Right lung (tissue), 10 donors: ENCODE data around the gene EID2. TPM values are rescaled to one million over a fixed set of nuclear protein-coding genes. Genes with fewer than 3 reads are reported as not detected.

Experiments
- DNase-seq, 2 donors: peaks; one replicate each; pipeline ENCODE4 v3.0.0-alpha.2; 2013
- long read RNA-seq, 8 donors: transcript quantifications; one replicate each; lab custom pipeline, GENCODE V29; 2026
- polyA plus RNA-seq, 5 donors: library from polyadenylated mRNA; unstranded; fragments of 120-200 nt; gene quantifications; one replicate each; pipeline versions ENCODE4 v1.2.1 to v1.2.3, GENCODE V29; 2013; ENCODE audit warnings: inconsistent platforms in 1 of 5, low replicate concordance in 1 of 5; ENCODE audit not compliant: insufficient read length in 5 of 5, insufficient read depth in 1 of 5

Gene EID2, protein sequence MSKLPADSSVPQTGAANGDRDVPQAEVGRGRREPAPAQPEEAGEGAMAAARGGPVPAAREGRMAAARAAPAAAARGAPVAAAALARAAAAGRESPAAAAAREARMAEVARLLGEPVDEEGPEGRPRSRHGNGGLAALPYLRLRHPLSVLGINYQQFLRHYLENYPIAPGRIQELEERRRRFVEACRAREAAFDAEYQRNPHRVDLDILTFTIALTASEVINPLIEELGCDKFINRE
- 10 to 100 TPM; 11.7 to 17.9 (median 15.9) TPM for polyA plus RNA-seq
- long read RNA-seq, donor 1, transcript EID2-201 (1 exons, 1,629 nt), result major isoform, 35 of 35 reads
- long read RNA-seq, donor 1, partial matches to known transcripts, result 0 of 35 reads
- long read RNA-seq, donor 1, other reads (novel, unspliced or antisense), result 0 of 35 reads
- long read RNA-seq, donor 2, transcript EID2-201 (1 exons, 1,629 nt), result major isoform, 18 of 18 reads
- long read RNA-seq, donor 2, partial matches to known transcripts, result 0 of 18 reads
- long read RNA-seq, donor 2, other reads (novel, unspliced or antisense), result 0 of 18 reads
- long read RNA-seq, donor 3, transcript EID2-201 (1 exons, 1,629 nt), result major isoform, 20 of 20 reads
- long read RNA-seq, donor 3, partial matches to known transcripts, result 0 of 20 reads
- long read RNA-seq, donor 3, other reads (novel, unspliced or antisense), result 0 of 20 reads
- long read RNA-seq, donor 4, transcript EID2-201 (1 exons, 1,629 nt), result major isoform, 13 of 13 reads
- long read RNA-seq, donor 4, partial matches to known transcripts, result 0 of 13 reads
- long read RNA-seq, donor 4, other reads (novel, unspliced or antisense), result 0 of 13 reads
- long read RNA-seq, donor 5, transcript EID2-201 (1 exons, 1,629 nt), result major isoform, 20 of 20 reads
- long read RNA-seq, donor 5, partial matches to known transcripts, result 0 of 20 reads
- long read RNA-seq, donor 5, other reads (novel, unspliced or antisense), result 0 of 20 reads
- long read RNA-seq, donor 6, transcript EID2-201 (1 exons, 1,629 nt), result major isoform, 26 of 26 reads
- long read RNA-seq, donor 6, partial matches to known transcripts, result 0 of 26 reads
- long read RNA-seq, donor 6, other reads (novel, unspliced or antisense), result 0 of 26 reads
- long read RNA-seq, donor 7, transcript EID2-201 (1 exons, 1,629 nt), result major isoform, 13 of 13 reads
- long read RNA-seq, donor 7, partial matches to known transcripts, result 0 of 13 reads
- long read RNA-seq, donor 7, other reads (novel, unspliced or antisense), result 0 of 13 reads
- long read RNA-seq, donor 8, transcript EID2-201 (1 exons, 1,629 nt), result major isoform, 12 of 12 reads
- long read RNA-seq, donor 8, partial matches to known transcripts, result 0 of 12 reads
- long read RNA-seq, donor 8, other reads (novel, unspliced or antisense), result 0 of 12 reads

DNA sequence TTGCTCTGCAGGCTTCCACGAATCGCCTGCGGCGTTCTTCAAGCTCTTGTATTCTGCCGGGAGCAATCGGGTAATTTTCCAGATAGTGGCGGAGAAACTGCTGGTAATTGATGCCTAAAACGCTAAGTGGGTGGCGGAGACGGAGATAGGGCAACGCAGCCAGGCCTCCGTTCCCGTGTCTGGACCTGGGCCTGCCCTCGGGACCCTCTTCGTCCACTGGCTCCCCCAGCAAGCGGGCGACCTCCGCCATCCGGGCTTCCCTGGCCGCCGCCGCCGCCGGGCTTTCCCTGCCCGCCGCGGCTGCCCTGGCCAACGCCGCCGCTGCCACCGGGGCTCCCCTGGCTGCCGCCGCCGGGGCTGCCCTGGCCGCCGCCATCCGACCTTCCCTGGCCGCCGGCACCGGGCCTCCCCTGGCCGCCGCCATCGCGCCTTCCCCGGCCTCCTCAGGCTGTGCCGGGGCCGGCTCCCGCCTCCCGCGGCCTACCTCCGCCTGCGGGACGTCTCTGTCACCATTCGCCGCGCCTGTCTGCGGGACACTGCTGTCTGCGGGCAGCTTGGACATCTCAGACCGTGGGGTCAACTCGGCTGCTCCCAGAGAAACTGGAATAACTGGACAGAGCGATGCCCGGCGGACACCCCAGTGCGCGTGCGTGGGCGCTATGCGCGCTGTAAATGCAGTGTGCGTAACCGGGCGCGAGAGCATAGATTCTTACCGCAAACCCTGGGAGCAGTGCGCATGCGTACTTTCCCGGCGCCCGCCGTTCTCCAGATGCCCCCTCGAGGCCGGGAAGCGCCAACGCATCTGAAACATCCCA is at the start of gene EID2:
Gene EID2, minus strand, starts transcription at position 644 of the 815 bp plus-strand sequence. Its CDS starts 82 bp downstream, at position 562.
- peak; percentile 95 to 96 for DNase-seq

DNA sequence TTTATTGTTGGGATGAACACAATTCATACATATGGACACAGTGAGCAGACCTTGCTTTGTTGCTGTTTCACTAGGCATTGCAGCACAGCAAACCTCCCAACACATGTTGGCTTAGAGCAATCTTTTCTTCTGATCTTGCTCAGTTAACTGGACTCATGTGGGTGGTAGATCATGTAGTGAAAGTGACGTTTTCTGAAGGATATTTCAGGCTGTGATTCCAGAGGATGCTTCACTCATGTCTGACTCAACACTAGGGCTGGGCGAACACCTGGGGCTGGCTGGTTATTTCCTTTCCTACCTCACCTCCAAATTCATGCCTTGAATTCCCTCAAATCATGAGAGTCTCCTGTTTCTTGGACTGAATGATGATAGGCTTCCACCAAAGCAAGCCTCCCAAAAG is 48.1 kb upstream of the EID2 start:
- no peak for DNase-seq

DNA sequence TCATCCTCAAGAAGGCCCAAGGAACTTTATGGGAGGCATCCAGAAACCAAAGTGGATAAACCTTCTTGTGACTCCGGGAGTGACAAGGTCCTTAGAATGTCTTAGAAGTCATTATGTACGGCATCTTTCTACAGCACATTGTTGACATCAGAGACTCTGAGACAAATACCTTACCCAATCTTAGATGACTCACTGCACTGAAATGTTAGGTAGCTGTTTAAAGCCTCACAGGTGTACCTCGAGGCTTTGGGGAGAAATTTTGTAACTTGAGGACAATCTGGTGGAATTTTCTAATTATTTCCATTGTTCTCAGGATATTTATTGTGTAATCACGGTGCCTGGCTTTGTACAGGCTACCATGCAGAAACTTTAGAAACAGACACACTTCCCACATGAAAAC is 47.5 kb upstream of the EID2 start:
- DNase-seq, result no peak

DNA sequence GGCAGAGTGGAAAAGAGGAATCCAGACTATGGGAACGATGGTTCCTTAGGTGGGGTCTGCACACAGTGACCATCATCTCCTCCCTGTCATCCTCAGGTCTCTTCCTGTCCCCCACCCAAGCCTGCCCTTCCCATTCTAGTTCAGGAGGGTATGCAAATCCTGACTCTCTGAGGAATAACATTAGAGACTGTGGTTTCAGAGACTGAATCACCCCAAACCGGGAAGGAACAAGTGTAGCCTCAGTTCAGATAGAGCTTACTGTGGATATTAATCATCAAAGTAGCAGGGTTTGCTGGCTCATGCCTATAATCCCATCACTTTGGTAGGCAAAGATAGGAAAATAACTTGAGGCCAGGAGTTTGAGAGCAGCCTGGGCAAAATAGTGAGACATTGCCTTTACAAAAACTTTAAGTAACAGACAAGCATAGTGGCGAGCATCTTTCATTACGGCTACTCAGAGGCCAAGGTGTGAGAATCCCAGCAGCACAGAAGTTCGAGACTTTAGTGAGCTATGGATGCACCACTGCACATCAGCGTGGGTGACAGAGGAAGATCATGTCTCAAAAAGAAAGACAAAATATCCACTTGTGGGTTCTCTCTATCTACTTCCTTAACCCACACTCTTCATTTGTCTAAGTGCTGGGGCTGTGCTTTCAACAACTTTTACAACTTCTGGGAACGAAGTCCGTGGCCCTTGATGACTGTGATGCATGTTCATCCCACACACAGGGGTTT is 43.1 kb upstream of the EID2 start:
- DNase-seq, result no peak

DNA sequence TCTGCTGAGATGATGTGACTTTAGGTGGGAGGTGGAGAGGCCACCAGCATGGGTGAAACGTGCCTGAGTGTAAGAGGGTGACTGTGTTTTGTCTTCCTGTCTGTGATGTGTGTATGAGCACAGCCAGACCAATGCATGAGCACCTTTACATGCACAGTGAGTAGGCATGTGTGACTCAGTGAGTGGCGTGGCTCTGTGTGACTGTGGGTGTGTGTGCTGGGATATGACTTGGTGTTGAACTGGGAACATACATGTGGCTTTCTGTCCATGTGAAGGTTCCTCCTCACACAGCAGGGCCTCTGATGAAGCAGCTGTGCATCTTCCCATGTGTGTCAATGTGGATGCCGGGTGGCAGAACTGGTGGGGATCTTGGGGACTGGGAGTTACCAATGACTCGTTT is 42.5 kb upstream of the EID2 start:
- no peak for DNase-seq

DNA sequence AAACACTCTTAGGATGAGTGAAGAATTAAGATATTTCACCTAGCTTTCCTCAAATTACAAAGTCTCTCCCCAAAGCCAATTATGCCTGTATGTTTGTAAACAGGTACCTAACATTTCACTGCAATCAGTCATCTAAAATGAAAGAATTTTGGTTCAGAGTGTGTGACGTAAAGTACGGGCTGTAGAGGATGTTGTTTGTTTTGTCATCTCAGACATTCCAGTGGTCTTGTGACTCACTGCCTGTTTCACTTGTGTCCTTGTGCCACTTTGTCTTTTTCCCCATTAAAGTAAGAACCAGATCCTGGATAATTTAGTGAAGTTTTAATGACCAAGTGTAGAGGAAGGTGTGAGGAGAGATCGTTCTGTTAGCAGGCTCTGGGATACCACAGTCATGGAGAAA is 28.6 kb upstream of the EID2 start:
- DNase-seq, result no peak

DNA sequence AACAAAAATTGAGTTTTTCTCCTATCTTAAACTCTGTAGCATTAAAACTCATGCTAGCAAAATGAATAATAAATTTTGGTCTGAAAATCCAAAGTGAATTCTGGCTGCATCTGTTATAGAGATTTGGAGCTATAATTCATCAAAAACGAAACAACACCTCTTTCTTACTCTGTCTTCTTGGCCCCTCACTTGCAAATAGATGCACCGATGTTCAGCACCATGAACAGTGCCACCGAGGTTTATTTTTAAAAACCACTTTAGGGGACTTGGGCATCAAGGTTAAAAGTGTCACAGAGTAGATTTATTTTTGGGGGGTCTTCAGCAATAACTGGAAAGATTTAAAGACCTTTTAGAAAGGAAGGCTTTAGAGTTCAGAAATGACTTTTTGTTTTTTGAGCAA is 26.1 kb upstream of the EID2 start:
- no peak for DNase-seq

DNA sequence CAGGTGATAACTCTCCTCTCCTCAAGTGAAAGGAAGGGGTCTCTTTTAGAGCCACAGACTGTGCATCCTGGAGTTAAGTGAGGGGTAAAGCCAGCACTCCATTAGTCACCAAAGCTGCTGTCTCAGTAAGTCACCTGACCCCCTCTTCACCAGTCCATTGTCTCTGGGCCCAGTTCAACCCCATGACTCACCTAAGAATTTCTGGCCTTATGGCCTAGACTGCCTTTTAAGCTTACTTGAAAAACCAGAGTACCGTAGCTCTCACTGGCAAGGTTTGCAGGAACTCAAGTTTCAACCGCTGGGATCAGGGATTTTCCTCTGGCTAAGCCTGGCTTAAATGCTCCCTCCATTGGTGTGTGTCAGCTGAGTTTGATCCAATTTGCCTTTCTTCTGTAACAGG is 23.4 kb upstream of the EID2 start:
- DNase-seq, result no peak

DNA sequence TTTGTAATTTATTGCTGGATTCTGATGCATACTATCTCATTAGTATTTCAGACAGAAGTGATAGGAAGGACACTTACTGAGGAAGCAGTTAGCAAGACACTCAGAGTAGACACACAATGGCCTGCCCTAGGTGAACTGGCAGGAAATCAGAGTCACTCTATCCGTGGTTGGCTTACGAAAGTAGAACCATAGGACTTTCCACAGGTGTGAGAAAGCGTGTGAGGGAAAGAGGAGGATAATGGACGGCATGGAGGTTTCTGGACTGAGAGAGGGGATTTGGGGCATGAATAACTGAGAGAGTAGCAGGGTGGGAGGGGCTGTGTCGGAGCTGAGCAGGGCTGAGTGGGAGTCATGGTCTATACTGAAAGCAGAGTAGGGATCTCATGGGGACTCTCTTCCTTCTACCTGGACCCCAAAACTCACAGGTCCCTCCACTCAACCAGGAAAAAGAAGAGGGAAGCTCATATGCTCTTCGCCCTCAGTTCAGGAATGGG is 18.7 kb upstream of the EID2 start:
- DNase-seq, result no peak

DNA sequence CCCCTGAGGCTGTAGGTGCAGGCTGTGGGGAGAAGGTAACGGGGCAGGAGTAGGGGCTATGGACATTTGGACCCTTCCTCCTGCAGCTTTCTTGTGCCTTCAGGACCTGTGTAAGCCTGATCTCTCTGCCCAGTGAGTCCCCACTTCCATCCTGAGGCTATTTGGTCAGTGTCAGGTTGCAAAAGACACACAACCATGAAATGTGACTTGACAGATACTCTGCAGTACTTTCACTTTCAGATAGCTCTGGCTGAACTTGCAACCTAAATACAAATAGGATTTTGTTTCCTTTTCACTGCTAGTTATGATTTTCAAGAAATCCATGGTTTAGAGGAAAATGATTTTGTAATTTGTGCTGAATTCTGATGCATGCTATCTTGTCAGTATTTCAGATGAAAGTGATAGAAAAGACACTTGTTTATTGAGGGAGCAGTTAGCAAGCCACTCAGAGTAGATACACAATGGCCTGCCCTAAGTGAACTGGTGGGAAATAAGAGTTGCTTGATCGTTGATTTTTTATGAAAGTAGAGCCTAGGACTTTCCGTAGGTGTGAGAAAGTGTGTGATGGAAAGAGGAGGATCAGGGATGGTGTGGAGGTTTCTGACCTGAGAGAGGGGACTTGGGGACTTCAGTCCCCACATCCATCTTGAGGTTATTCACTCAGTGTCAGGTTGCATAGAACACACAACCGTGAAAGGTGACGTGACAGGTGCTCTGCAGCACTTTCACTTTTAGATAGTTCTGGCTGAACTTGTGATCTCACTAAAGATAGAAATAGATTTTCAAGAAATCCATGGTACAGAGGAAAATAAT is 18.1 kb upstream of the EID2 start:
- no peak for DNase-seq

DNA sequence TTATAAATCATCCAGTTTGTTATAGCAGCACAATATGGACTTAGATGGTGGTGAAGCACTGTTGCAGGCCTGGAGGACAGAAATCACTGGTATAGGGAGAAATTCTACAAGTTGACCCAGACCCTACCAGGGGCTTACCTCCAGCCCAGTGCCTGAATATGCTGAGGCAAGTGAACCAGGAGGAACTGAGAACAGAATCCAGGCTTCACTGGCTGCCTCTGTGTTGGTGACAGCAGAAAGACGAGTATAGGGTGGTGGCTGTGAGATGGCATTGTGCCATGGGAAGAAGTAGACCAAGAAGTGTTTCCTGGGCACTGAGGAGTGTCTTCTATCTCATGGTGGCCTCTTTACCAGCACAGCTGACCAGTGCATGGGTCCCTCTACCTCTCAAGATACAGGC is 15.9 kb upstream of the EID2 start:
- DNase-seq, result no peak

DNA sequence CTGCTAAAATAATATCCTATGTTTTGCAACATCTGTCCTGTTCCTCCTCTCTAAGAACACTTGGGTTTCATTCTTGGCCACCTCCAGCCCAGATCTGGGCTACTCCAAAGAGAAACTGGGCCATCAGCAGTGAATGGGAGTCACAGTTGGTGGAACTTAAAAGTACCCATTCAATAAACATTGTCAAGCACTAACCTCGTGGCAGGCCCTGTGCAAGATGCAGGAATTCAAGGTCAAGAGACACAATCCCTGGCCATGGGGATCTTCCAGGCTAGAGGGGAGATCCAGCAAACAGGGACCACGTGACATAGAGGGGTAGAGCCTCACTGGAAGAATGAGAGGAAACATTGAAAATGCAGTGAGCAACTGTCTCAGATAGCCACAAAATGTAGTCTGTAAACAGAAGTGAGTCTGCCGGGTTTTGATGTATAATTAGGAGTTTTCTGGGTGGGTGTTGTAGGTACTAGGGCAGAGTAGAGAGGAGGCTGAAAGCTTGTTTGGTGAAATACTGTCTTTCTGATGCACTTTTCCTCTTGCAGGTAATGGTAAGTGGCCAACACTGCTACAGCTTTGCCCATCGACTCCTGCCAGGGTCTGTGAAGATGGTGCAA is 14.8 kb upstream of the EID2 start:
- DNase-seq, result no peak

DNA sequence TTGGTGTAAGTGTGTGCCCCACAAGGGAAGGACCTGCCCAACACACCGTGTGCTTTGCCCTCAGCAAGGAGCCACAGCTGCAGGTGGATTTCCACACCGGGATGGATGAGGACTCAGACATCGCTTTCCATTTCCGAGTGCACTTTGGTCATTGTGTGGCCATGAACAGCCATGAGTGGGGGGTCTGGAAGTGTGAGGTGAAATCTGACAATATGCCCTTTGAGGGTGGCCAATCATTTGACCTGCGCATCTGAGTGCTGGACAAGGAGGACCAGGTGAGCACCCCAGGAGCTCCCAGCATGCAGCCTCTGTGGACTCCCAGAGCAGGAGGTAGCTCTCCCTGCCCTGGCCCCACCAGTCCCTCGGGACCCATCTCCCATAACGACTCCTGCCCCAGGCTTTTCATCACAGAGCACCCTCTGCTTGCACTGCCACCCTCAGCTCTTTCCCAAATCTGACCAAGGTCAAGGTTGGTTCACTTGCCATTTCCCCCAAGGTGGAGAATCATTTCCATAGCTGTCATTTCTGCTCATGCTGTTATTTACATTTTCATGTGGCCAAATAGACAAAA is 13.2 kb upstream of the EID2 start:
- DNase-seq, result no peak

DNA sequence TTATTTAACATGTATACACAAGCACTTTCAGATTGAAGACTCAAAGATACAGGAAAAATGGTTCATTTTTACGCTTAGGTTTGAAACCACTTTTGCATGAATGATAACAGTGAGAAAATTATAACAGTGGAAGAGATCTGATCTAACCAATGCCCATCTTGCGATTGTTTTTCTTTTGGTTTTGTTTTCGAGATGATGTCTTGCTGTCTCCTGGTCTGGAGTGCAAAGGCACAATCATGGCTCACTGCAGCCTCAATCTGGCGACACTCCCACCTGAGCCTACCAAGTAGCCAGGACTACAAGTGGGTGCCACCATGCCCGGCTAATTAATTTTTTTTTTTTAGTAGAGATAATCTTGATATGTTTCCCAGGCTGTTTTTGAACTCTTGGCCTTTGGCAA is 10.2 kb upstream of the EID2 start:
- DNase-seq, result no peak

DNA sequence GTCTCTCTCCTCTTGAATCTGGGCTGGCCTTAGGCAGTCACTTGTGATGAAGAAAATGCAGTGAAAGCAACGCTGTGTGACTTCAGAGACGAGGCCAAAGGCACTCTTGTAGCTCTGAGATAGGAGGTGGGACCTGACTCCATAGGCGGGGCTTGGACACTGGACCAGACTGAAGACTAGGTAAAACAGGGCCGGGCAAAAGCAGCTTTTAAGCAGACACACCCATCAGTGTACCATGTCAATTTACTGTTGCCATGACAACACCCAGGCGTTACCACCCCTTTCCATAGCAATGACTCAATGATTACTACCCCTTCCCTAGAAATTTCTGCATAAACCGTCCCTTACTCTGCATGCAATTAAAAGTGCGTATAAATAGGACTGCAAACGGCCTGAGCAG is 6.6 kb upstream of the EID2 start:
- DNase-seq, result no peak

DNA sequence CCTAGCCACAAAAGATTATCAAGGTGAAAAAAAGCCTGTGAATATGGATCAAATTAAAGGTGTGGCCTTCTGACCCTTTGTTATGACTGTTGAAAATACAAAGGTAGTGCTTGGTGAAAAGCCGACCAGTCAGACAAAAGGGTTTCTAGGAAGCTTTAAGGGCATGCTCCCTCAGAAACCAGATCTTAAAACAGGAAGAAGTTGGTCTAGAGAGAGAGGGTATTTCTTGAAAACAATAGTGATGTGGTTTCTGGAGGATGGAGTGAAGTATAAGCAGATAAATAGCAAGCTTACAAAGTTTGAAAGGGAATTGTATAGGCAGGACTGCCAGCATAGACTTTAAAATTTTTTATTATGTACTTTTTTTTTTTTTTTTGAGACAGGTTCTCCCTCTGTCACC is 5.0 kb upstream of the EID2 start:
- no peak for DNase-seq

DNA sequence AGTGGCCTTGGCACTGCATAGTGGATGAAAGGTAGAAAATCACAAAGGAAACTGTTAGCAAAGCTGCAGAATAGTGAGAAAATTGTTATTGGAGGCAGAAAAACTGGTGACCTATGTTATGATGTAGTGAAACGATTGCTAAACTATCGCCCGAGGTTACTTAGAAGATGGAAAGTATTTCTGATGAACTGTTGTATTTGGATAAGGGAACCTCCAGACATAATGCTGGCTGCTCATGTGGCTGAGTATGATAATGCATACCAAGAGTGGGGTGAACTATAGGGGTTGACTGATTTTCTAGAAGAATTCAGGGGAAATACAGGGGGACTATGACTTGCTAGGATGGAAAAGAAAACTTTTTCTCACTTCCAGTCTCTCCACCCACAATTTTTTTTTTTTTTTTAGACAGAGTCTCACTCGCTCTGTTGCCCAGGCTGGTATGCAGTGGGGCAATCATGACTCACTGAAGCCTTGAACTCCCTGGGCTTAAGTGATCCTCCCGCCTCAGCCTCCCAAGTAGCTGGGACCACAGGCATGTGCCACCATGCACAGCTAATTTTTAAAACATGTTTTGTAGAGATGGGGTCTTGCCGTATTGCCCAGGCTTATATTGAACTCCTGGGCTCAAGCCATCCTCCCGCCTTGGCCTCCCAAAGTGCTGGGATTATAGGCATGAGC is 4.4 kb upstream of the EID2 start:
- no peak for DNase-seq

DNA sequence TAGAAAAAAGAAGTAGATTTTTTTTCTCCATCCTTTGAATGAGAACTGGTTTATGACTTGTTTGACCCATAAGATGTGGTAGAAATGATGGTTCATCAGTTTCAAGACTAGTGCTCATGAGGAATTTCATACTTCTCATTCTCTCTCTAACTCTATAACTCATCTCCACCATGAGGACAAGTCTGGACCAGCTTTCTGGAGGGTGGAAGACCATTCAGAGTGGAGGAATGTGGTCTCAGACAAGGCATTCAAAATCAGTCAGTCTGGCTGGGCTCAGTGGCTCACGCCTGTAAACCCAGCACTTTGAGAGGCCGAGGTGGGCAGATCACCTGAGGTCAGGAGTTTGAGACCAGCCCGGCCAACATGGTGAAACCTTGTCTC is 3.5 kb upstream of the EID2 start:
- DNase-seq, result no peak
